ENCODE results near the gene ZNF410.
A peak's percentile ranks its signal among the peaks of the same experiment; 100 is the strongest.
"Not testable (repeated sequence)": the region's sequence is repeated elsewhere in the genome, so short reads cannot be mapped to it uniquely, and the experiment has no call there.

The ZNF410 gene

GRCh38 chr14:73884438-73885190 is 2.0 kb upstream of the ZNF410 start:
- FAIRE-seq (no peak), DNase-seq (ENCODE audit: low spot score) (no peak)

DNA sequence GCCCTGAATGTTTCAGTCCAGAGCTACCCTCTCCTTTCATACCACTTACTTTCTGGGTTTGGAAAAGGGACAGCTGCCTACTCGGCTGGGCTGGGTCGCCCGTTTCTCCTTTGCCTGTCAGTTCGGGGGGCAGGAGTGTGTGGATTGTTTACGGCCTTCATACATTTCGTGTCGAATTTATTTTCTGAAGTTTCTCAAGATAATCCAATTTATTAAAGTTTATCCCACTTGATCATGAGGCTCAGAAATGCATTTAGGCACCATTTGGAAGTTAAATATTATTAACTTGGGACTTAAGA is 608 bp downstream of the ZNF410 start:
- DNase-seq (ENCODE audit: low spot score) (no peak), FAIRE-seq (no peak)

GRCh38 chr14:73887694-73888459 is 1.2 kb downstream of the ZNF410 start:
- DNase-seq (ENCODE audit: low spot score) (no peak), FAIRE-seq (no peak)

DNA sequence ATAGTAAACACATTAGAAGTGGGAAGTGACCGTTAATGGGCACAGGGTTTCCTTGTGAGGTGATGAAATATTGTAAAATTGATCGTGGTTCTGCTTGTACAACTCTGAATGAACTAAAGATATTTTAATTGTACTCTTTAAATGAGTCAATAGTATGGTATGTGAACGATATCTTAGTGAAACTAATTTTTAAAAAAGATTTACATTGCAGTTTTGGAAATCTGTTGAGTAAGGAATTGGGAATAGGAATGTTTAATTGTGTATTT is 1.7 kb downstream of the ZNF410 start:
- no peak for DNase-seq (ENCODE audit: low spot score)
- FAIRE-seq = no peak

DNA sequence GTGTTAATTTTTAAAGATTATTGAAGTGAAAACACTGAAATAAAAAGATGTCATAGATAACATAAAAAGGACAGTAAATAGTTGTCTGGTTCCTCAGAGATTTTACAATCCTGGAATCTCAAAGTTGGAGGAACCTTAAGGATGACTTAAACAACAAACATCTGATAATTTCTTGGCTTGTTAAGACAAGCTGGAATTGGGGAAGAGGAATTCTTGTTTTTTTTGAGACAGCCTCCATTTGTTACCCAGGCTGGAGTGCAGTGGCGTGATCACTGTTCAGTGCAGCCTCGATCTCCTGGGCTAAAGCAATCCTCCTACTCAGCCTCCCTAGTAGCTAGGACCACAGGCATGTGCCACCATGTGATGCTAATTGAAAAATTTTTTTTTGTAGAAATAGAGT is 2.3 kb downstream of the ZNF410 start:
- DNase-seq (ENCODE audit: low spot score) = no peak
- no peak for FAIRE-seq

DNA sequence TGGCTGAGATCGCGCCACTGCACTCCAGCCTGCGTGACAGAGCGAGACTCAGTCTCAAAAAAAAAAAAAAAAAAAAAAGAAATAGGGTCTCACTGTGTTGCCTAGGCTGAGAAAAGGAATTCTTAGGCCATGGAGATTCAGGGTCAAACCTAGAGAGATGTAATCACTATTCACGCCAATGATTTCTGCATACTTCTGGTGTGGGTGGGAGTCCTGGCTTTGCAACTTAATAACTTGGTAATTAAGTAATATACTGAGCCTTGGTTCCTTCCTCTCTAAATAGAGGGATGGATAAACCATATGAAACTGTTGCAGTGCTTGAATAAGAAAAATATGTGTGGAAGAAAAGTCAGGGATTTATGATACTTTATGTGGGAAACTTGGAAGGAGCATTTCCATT is 2.7 kb downstream of the ZNF410 start:
- DNase-seq (ENCODE audit: low spot score) (no peak), FAIRE-seq (no peak)

GRCh38 chr14:73894180-73894687 is 7.6 kb downstream of the ZNF410 start:
- not testable (repeated sequence) for FAIRE-seq; DNase-seq (ENCODE audit: low spot score)

- FAIRE-seq (no peak), DNase-seq (ENCODE audit: low spot score) (no peak)
These were observed 9.3 kb downstream of the ZNF410 start for GRCh38 chr14:73895939-73896338.

DNA sequence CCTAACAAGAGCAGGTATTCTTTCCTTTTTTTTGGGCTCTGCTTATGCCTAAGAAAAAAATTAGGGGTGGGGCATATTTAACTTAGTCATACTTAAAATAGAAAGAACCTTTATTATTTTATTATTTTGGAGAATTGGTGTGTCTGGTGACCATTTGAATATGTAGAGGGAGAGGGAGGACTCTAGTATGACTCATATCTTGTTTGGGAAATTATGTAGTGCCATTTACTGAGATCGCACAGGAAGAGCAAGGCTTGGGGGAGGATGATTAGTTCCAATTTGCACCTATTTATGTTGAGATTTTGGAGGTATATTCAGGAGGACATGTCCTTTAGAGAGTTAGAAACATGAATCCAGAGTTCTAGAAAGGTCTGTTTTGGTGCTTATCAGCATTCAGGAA is 9.9 kb downstream of the ZNF410 start:
- DNase-seq (ENCODE audit: low spot score) = no peak
- no peak for FAIRE-seq

GRCh38 chr14:73903028-73903427 is 16.4 kb downstream of the ZNF410 start:
- FAIRE-seq = no peak
- DNase-seq (ENCODE audit: low spot score) = no peak

DNA sequence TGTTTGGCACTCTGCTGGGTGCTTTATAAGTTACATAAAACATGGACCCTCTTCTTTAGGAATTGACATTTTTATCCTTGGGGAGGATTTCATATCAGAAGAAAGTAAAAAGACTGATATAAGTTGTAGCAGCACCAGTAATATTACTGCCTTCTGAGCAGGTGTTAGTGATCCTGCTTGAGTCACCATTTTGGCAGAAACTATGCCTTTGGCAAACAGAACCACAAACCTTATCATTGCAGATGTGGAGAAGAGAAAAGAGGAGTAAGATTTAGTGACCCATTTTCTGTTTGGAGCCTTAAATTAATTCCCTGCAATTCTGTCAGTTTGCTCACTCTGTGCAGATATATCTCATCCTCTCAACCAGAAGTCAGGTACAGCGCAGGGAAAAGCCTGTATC is 23.0 kb downstream of the ZNF410 start:
- no peak for FAIRE-seq

DNA sequence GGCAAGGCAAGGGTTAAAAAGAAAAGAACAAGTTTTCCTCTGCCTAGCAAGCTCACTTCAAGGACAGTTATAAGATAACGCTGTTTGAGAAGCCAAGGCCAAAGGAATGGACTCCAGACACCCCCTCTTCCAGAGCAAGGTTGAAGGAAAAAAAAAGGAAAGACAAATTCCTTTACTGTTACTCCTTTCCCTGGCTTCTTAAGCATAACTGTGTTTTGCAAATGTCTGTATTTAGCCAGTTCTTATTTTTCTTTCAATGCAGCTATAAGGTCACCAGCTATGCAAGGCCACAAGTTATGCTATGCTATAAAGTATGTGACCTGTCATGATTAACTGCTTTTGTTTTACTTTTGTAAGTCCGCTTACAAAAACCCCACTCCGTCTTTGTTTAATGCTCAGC is 26.6 kb downstream of the ZNF410 start:
- no peak for FAIRE-seq
- no peak for DNase-seq (ENCODE audit: low spot score)

More for the DNA sequence above, 23.0 kb downstream of the ZNF410 start:
- DNase-seq (ENCODE audit: low spot score) = no peak

DNA sequence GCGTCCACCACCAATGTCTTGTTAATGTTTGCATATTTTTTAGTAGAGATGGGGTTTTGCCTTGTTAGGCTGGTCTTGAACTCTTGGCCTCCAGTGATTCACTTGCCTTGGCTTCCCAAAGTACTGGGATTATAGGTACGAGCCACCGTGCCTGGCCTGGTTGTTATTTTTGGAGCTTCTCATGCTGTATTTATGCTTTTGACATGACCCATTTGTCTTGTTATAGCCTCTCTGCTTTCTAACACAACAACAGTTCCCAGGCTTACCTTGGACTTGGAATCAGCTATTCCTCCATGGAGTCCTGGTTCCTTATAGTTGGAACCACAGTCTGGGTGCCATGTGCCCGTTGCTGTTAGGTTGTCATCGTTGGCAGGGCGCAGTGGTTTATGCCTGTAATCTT is 29.7 kb downstream of the ZNF410 start:
- FAIRE-seq = no peak
- no peak for DNase-seq (ENCODE audit: low spot score)

DNA sequence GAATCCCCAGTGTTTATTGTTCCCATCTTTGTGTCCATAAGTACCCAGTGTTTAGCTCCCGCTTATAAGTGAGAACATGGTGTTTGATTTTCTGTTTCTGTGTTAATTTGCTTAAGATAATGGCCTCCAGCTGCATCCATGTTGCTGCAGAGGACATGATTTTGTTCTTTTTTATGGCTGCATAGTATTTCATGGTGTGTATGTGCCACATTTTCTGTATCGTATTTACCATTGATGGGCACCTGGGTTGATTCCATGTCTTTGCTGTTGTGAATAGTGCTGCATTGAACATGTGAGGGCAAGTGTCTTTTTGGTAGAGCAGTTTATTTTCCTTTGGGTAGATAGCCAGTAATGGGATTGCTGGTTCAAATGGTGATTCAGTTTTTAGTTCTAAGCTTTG is 32.8 kb downstream of the ZNF410 start:
- not testable (repeated sequence) for FAIRE-seq; DNase-seq (ENCODE audit: low spot score)

- FAIRE-seq = no peak
- no peak for DNase-seq (ENCODE audit: low spot score)
These were observed 37.7 kb downstream of the ZNF410 start for GRCh38 chr14:73924337-73924736.

- DNase-seq (ENCODE audit: low spot score) = peak; percentile 7
- no peak for FAIRE-seq
These were observed 49.0 kb downstream of the ZNF410 start for GRCh38 chr14:73935666-73936065.

DNA sequence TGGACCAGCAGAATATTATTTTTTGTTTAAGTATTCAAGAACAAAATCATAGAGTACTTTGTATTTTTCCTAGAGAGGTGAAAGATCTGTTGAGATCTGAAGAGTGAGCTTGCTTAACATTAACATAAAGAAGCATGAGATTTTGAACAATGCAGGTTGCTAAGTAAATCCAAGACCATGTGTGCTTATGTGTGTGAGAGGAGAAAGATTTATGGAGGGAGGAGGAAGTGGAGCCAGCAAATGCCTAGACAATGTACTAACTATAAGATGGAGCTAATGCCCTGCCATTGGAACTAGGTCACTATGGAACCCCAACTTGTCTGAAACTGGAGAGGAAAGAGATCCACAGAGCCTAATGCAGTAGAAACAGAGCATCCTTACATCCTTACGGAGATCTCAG is 49.9 kb downstream of the ZNF410 start:
- FAIRE-seq = no peak

DNA sequence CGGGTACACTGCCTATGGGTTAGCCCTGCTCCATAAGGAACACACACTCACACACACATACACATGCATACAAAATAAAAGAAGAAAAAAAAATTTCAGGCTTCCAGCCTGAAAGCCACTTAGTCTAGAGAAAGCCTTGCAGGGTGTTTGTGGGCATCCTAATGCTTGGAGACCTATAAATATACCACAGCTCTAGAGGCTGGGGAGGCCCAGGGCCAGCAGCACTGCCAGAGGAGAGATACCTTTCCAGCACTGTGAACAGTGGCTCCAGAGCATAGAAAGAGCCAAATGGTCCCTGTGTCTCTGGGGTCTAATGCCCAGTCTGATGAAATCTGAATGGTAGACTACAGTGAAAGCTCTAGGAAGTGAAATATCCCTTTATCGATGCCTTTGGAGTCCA is 50.4 kb downstream of the ZNF410 start:
- DNase-seq (ENCODE audit: low spot score) (no peak), FAIRE-seq (no peak)

More for the DNA sequence above, 49.9 kb downstream of the ZNF410 start:
- DNase-seq (ENCODE audit: low spot score) = no peak

GRCh38 chr14:73942180-73942579 is 55.5 kb downstream of the ZNF410 start:
- DNase-seq (ENCODE audit: low spot score) = no peak
- no peak for FAIRE-seq

GRCh38 chr14:73943083-73943482 is 56.4 kb downstream of the ZNF410 start:
- no peak for FAIRE-seq
- DNase-seq (ENCODE audit: low spot score) = peak; percentile 17

- no peak for DNase-seq (ENCODE audit: low spot score)
- FAIRE-seq = no peak
These were observed 57.9 kb downstream of the ZNF410 start for GRCh38 chr14:73944432-73945158.

DNA sequence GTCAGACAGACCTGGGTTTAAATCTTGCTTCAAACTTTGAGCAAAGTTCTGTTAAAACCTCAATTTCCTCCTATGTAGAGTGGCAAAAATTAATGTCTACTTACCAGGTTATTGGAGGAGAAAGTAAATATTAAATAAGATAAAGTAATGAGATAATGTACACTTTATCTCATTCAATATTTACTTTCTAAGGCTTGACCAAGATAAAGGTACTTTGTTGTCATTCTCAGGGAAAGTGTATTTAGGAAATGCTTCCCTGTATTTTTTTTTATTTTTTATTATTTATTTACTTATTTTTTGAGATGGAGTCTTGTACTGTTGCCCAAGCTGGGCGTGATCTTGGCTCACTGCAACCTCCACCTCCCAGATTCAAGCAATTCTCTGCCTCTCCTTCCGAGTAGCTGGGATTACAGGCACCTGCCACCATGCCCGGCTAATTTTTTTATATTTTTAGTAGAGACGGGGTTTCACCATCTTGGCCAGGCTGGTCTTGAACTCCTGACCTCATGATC is 58.6 kb downstream of the ZNF410 start:
- DNase-seq (ENCODE audit: low spot score) (no peak), FAIRE-seq (no peak)
